ENCODE results near the gene MAN1A1.
"Not testable (repeated sequence)": the region's sequence is repeated elsewhere in the genome, so short reads cannot be mapped to it uniquely, and the experiment has no call there.

MAN1A1 gene

GRCh38 chr6:119156757-119157505, 192.6 kb downstream of the MAN1A1 start:
- no peak for TF ChIP-seq CTCF (IDR thresholded peaks at IDR 0.05; ENCODE audit: unreplicated experiment in 3 of 3)
- Mint-ChIP-seq H3K27me3 (ENCODE audit: low read depth) (peaks cover 10% of the 10 kb centered on the region), H3K4me1 (peaks cover 6% of the 10 kb centered on the region), H3K27ac (no peak overlapping the region), H3K4me3 (no peak overlapping the region), H3K9me3 (no peaks in the 10 kb centered on the region), H3K36me3 (ENCODE audit: low read depth) (no peaks in the 10 kb centered on the region)

GRCh38 chr6:119156082-119156481, 193.5 kb downstream of the MAN1A1 start:
- not testable (repeated sequence) for H3K36me3 Mint-ChIP-seq (ENCODE audit: low read depth); H3K27ac Mint-ChIP-seq; H3K27me3 Mint-ChIP-seq (ENCODE audit: low read depth); H3K9me3 Mint-ChIP-seq; H3K4me1 Mint-ChIP-seq; H3K4me3 Mint-ChIP-seq

- Mint-ChIP-seq H3K27ac (no peak overlapping the region), H3K4me3 (no peak overlapping the region), H3K4me1 (peaks cover 16% of the 10 kb centered on the region), H3K9me3 (no peaks in the 10 kb centered on the region), H3K27me3 (ENCODE audit: low read depth) (peaks cover under 1% of the 10 kb centered on the region), H3K36me3 (ENCODE audit: low read depth) (no peaks in the 10 kb centered on the region)
- TF ChIP-seq CTCF (IDR thresholded peaks at IDR 0.05; ENCODE audit: unreplicated experiment in 3 of 3), result no peak
Observed at GRCh38 chr6:119152187-119152586, 197.4 kb downstream of the MAN1A1 start.

GRCh38 chr6:119148825-119149525, 200.6 kb downstream of the MAN1A1 start:
- peak overlapping the region in 1 of 3 experiments; percentile 2 for H3K27ac Mint-ChIP-seq
- no peak for TF ChIP-seq CTCF (IDR thresholded peaks at IDR 0.05; ENCODE audit: unreplicated experiment in 3 of 3)
- H3K4me3 Mint-ChIP-seq, result no peak overlapping the region
- H3K36me3 Mint-ChIP-seq (ENCODE audit: low read depth), result no peaks in the 10 kb centered on the region
- H3K4me1 Mint-ChIP-seq, result peaks cover 20% of the 10 kb centered on the region
- H3K27me3 Mint-ChIP-seq (ENCODE audit: low read depth), result no peaks in the 10 kb centered on the region
- H3K9me3 Mint-ChIP-seq, result no peaks in the 10 kb centered on the region

- no peaks in the 10 kb centered on the region for H3K9me3 Mint-ChIP-seq
- peak; percentile 61 to 72 (median 65) for TF ChIP-seq CTCF (IDR thresholded peaks at IDR 0.05; ENCODE audit: unreplicated experiment in 3 of 3)
- H3K36me3 Mint-ChIP-seq (ENCODE audit: low read depth), result no peaks in the 10 kb centered on the region
- no peak overlapping the region for H3K4me3 Mint-ChIP-seq
- peaks cover 20% of the 10 kb centered on the region for H3K4me1 Mint-ChIP-seq
- no peaks in the 10 kb centered on the region for H3K27me3 Mint-ChIP-seq (ENCODE audit: low read depth)
- H3K27ac Mint-ChIP-seq, result peak overlapping the region in 2 of 3 experiments; percentile 2 to 13
Observed at GRCh38 chr6:119148098-119148824, 201.3 kb downstream of the MAN1A1 start.
